Neural cell (in vitro differentiated cells): ENCODE data around the gene SKIC8. TPM values are rescaled to one million over a fixed set of nuclear protein-coding genes. Genes with fewer than 3 reads are reported as not detected.

ENCODE experiments used
- H2AFZ ChIP-seq: fragments of 200-600, 300-800 bp; sonication (generic), shearing (Covaris generic); 2 replicates; pipeline ENCODE4 v1.6.0; 2014; ENCODE audit warnings: low read depth, mild to moderate bottlenecking, antibody characterized with exemption, low read length, moderate library complexity
- H3F3A ChIP-seq: fragments of 200-600 bp; shearing (Covaris generic); 2 replicates; pipeline ENCODE4 v1.6.1; 2016; ENCODE audit warnings: mild to moderate bottlenecking, moderate library complexity, mixed read lengths, antibody characterized with exemption, low read length; ENCODE audit not compliant: insufficient read depth, poor library complexity, severe bottlenecking
- H3K27ac ChIP-seq: fragments of 200-600, 300-800 bp; sonication (generic), shearing (Covaris generic); 2 replicates; pipeline ENCODE4 v1.5.1; 2014; ENCODE audit warnings: mild to moderate bottlenecking, low read length, moderate library complexity
- H3K27me3 ChIP-seq: fragments of 300-800, 200-600 bp; sonication (generic), shearing (Covaris generic); 2 replicates; pipeline ENCODE4 v1.6.0; 2014; ENCODE audit warnings: mild to moderate bottlenecking, low read depth, low read length, moderate library complexity; ENCODE audit not compliant: insufficient read depth
- H3K36me3 ChIP-seq: fragments of 300-800, 200-600 bp; sonication (generic), shearing (Covaris generic); 2 replicates; pipeline ENCODE4 v1.5.1; 2014; ENCODE audit warnings: mild to moderate bottlenecking, antibody characterized with exemption, low read length, moderate library complexity; ENCODE audit not compliant: insufficient read depth
- H3K4me2 ChIP-seq: fragments of 300-800, 200-600 bp; sonication (generic), shearing (Covaris generic); 2 replicates; pipeline ENCODE4 v1.6.0; 2014; ENCODE audit warnings: mild to moderate bottlenecking, low read length
- H3K4me3 ChIP-seq: fragments of 300-800, 200-600 bp; sonication (generic), shearing (Covaris generic); 2 replicates; pipeline ENCODE4 v1.5.1; 2014; ENCODE audit warnings: mild to moderate bottlenecking, low read length, moderate library complexity
- H3K79me2 ChIP-seq: fragments of 200-600 bp; shearing (Covaris generic); replicated peaks from 2 replicates; pipeline ENCODE4 v1.6.0; 2014; ENCODE audit warnings: mild to moderate bottlenecking, low read length, moderate library complexity; ENCODE audit not compliant: insufficient read depth
- H3K9ac ChIP-seq: fragments of 300-800, 200-600 bp; sonication (generic), shearing (Covaris generic); 2 replicates; pipeline ENCODE4 v1.6.1; 2016; ENCODE audit warnings: mild to moderate bottlenecking, low read length, mixed read lengths
- H3K9me2 ChIP-seq: fragments of 200-600 bp; shearing (Covaris generic); 2 replicates; pipeline ENCODE4 v1.6.1; 2016; ENCODE audit warnings: mild to moderate bottlenecking, low read length, mixed read lengths; ENCODE audit not compliant: insufficient read depth
- H3K9me3 ChIP-seq: fragments of 200-600, 300-800 bp; sonication (generic), shearing (Covaris generic); 2 replicates; pipeline ENCODE4 v1.6.1; 2016; ENCODE audit warnings: mild to moderate bottlenecking, mixed run types, low read length, moderate library complexity, mixed read lengths
- H4K20me1 ChIP-seq: fragments of 200-600 bp; shearing (Covaris generic); 2 replicates; pipeline ENCODE4 v1.6.1; 2016; ENCODE audit warnings: mild to moderate bottlenecking, mixed run types; ENCODE audit not compliant: insufficient read depth
- CTCF ChIP-seq: fragments of 450-650 bp; IDR thresholded peaks from 2 replicates; pipeline ENCODE4 v1.5.1; 2014; ENCODE audit warnings: antibody characterized with exemption, mild to moderate bottlenecking, moderate library complexity; ENCODE audit not compliant: poor library complexity, severe bottlenecking
- EP300 ChIP-seq: fragments of 450-650 bp; conservative IDR thresholded peaks from 2 replicates; pipeline ENCODE4 v1.6.1; 2014; ENCODE audit warnings: antibody characterized with exemption, mild to moderate bottlenecking, moderate library complexity; ENCODE audit not compliant: poor library complexity, severe bottlenecking
- EZH2 ChIP-seq: fragments of 200-600, 300-800 bp; shearing (Covaris generic), sonication (generic); IDR thresholded peaks from 2 replicates; pipeline ENCODE4 v1.6.1; 2014; ENCODE audit warnings: antibody characterized with exemption, low read length, borderline replicate concordance, mild to moderate bottlenecking; ENCODE audit not compliant: insufficient read depth, poor library complexity, severe bottlenecking
- MXI1 ChIP-seq: fragments of 450-650 bp; conservative IDR thresholded peaks from 2 replicates; pipeline ENCODE4 v1.6.1; 2014; ENCODE audit warnings: antibody characterized with exemption, mild to moderate bottlenecking; ENCODE audit not compliant: poor library complexity, severe bottlenecking
- POLR2AphosphoS5 ChIP-seq: IDR thresholded peaks from 2 replicates; pipeline ENCODE4 v1.6.1; 2012
- RAD21 ChIP-seq: fragments of 450-650 bp; conservative IDR thresholded peaks from 2 replicates; pipeline ENCODE4 v1.6.1; 2014; ENCODE audit warnings: antibody characterized with exemption, mild to moderate bottlenecking, moderate library complexity
- REST ChIP-seq: IDR thresholded peaks from 2 replicates; pipeline ENCODE4 v1.6.1; 2012; ENCODE audit warnings: borderline replicate concordance
- SMC3 ChIP-seq: fragments of 450-650 bp; conservative IDR thresholded peaks from 2 replicates; pipeline ENCODE4 v1.6.1; 2014; ENCODE audit warnings: antibody characterized with exemption, mild to moderate bottlenecking, moderate library complexity; ENCODE audit not compliant: poor library complexity
- TAF1 ChIP-seq: IDR thresholded peaks from 2 replicates; pipeline ENCODE4 v1.6.1; 2012; ENCODE audit warnings: low read depth
- polyA minus RNA-seq: library from RNA; depleted of rRNA, polyadenylated mRNA; stranded (reverse); fragments of >200 nt; gene quantifications from 2 replicates; pipeline ENCODE4 v1.2.3, GENCODE V29; 2014
- polyA plus RNA-seq: library from polyadenylated mRNA; depleted of rRNA; stranded (reverse); fragments of >200 nt; gene quantifications from 2 replicates; pipeline ENCODE4 v1.2.3, GENCODE V29; 2014

The SKIC8 gene
- polyA plus RNA-seq (160 and 170 TPM in 2 replicates), polyA minus RNA-seq (65.8 and 73.5 TPM in 2 replicates)

- H4K20me1 ChIP-seq = no peaks in the 10 kb centered on the region
- no peaks in the 10 kb centered on the region for H3K9me2 ChIP-seq
- H3K9me3 ChIP-seq = no peaks in the 10 kb centered on the region
- H3F3A ChIP-seq = no peaks in the 10 kb centered on the region
- H3K79me2 ChIP-seq = peaks cover 15% of the 10 kb centered on the region
- TF ChIP-seq EZH2 (no peak), RAD21 (peak; percentile 46), TAF1 (peak; percentile 77), POLR2AphosphoS5 (peak; percentile 95), MXI1 (peak; percentile 98), REST (peak; percentile 61), CTCF (peak; percentile 12), SMC3 (peak; percentile 53), EP300 (peak; percentile 75)
- H3K27ac ChIP-seq = peak within 1 kb of the TSS; percentile 72
- peak within 1 kb of the TSS; percentile 76 for H3K4me3 ChIP-seq
- H3K27me3 ChIP-seq = no peaks in the 10 kb centered on the region
- peak within 1 kb of the TSS; percentile 87 for H2AFZ ChIP-seq
- peak within 1 kb of the TSS; percentile 78 for H3K9ac ChIP-seq
- no peaks in the 10 kb centered on the region for H3K36me3 ChIP-seq
- peak within 1 kb of the TSS; percentile 68 for H3K4me2 ChIP-seq
These were observed at the start of gene SKIC8 for GRCh38 chr15:78299101-78299930. SKIC8 (minus strand) TSS chr15:78299609; CDS start chr15:78295686, 3,923 bp downstream.

GRCh38 chr15:78347586-78348543 is 48.5 kb upstream of the SKIC8 start:
- H3K4me2 ChIP-seq = no peak overlapping the region
- no peak overlapping the region for H3K27ac ChIP-seq
- no peak overlapping the region for H2AFZ ChIP-seq
- no peaks in the 10 kb centered on the region for H3K9me2 ChIP-seq
- H3K79me2 ChIP-seq = no peaks in the 10 kb centered on the region
- H3F3A ChIP-seq = no peaks in the 10 kb centered on the region
- TF ChIP-seq POLR2AphosphoS5 (peak; percentile 40), EZH2 (no peak)
- H3K9ac ChIP-seq = no peak overlapping the region
- no peaks in the 10 kb centered on the region for H3K9me3 ChIP-seq
- no peaks in the 10 kb centered on the region for H3K36me3 ChIP-seq
- no peak overlapping the region for H3K4me3 ChIP-seq
- no peaks in the 10 kb centered on the region for H3K27me3 ChIP-seq
- H4K20me1 ChIP-seq = no peaks in the 10 kb centered on the region
